GM23338 (cell line): ENCODE data around the gene SLC9A1. TPM values are rescaled to one million over a fixed set of nuclear protein-coding genes. Genes with fewer than 3 reads are reported as not detected.

Experiments used
- ATAC-seq: fragments of 200-7000 bp; cut with Tn5 transposase; 3 replicates; pipeline ENCODE4 v1.9.1; 2020
- DNase-seq: peaks from one replicate; pipeline ENCODE4 v3.0.0-alpha.2; 2015; ENCODE audit warnings: low spot score
- H2AFZ ChIP-seq: fragments of 200-600 bp; sonication (generic); 2 replicates; pipeline ENCODE4 v1.8.0; 2016; ENCODE audit warnings: antibody characterized with exemption, mild to moderate bottlenecking, moderate library complexity
- H3F3A ChIP-seq: fragments of 200-600 bp; sonication (generic); replicated peaks from 2 replicates; pipeline ENCODE4 v1.8.0; 2017; ENCODE audit warnings: antibody characterized with exemption, mixed run types, low read depth
- H3K27ac ChIP-seq: fragments of 200-600 bp; sonication (generic); 2 replicates; pipeline ENCODE4 v1.6.1; 2016; ENCODE audit warnings: low read depth
- H3K27me3 ChIP-seq: fragments of 200-600 bp; sonication (generic); 2 replicates; pipeline ENCODE4 v1.8.0; 2016; ENCODE audit warnings: mild to moderate bottlenecking, mixed run types, moderate library complexity; ENCODE audit not compliant: insufficient read depth
- H3K36me3 ChIP-seq: fragments of 200-600 bp; sonication (generic); 2 replicates; pipeline ENCODE4 v1.8.0; 2016; ENCODE audit warnings: mild to moderate bottlenecking; ENCODE audit not compliant: insufficient read depth
- H3K4me1 ChIP-seq: fragments of 200-600 bp; sonication (generic); 2 replicates; pipeline ENCODE4 v1.8.0; 2016; ENCODE audit warnings: mild to moderate bottlenecking, moderate library complexity; ENCODE audit not compliant: insufficient read depth
- H3K4me2 ChIP-seq: fragments of 200-600 bp; sonication (generic); 2 replicates; pipeline ENCODE4 v1.7.1; 2017; ENCODE audit warnings: mixed run types
- H3K4me3 ChIP-seq: fragments of 200-600 bp; sonication (generic); 2 replicates; pipeline ENCODE4 v1.6.1; 2016; ENCODE audit warnings: mixed run types
- H3K79me2 ChIP-seq: fragments of 200-600 bp; sonication (generic); replicated peaks from 2 replicates; pipeline ENCODE4 v1.8.0; 2017; ENCODE audit warnings: mild to moderate bottlenecking; ENCODE audit not compliant: insufficient read depth
- H3K9me2 ChIP-seq: fragments of 200-600 bp; sonication (generic); 2 replicates; pipeline ENCODE4 v1.8.0; 2017; ENCODE audit not compliant: insufficient read depth
- H4K20me1 ChIP-seq: fragments of 200-600 bp; sonication (generic); replicated peaks from 2 replicates; pipeline ENCODE4 v1.8.0; 2017; ENCODE audit warnings: mild to moderate bottlenecking; ENCODE audit not compliant: insufficient read depth
- H3K27ac Mint-ChIP-seq: 2 replicates; pipeline ENCODE4 v1.8.0; 2020; ENCODE audit warnings: inconsistent platforms, mild to moderate bottlenecking, moderate library complexity, mixed read lengths
- H3K27me3 Mint-ChIP-seq: 3 replicates; pipeline ENCODE4 v1.8.0; 2022; ENCODE audit warnings: low read depth, mild to moderate bottlenecking, moderate library complexity, mixed read lengths, inconsistent platforms; ENCODE audit not compliant: insufficient read depth, poor library complexity
- H3K36me3 Mint-ChIP-seq: 3 replicates; pipeline ENCODE4 v1.8.0; 2021; ENCODE audit warnings: low read depth, mild to moderate bottlenecking, inconsistent platforms, moderate library complexity, mixed read lengths
- H3K4me1 Mint-ChIP-seq: 3 replicates; pipeline ENCODE4 v1.8.0; 2020; ENCODE audit warnings: mild to moderate bottlenecking, inconsistent platforms, mixed read lengths
- H3K4me3 Mint-ChIP-seq: 3 replicates; pipeline ENCODE4 v1.8.0; 2021; ENCODE audit warnings: moderate library complexity, mild to moderate bottlenecking, inconsistent platforms, mixed read lengths
- H3K9me3 Mint-ChIP-seq: 3 replicates; pipeline ENCODE4 v1.8.0; 2020; ENCODE audit warnings: moderate library complexity, mild to moderate bottlenecking, inconsistent platforms, mixed read lengths
- CREB1 ChIP-seq: fragments of 250-450 bp; sonication (Bioruptor Pico); IDR thresholded peaks from 2 replicates; pipeline ENCODE4 v1.5.0; 2020; ENCODE audit warnings: low read depth, mild to moderate bottlenecking, moderate library complexity
- EZH2 ChIP-seq: fragments of 200-600 bp; sonication (generic); IDR thresholded peaks from one replicate; pipeline ENCODE4 v1.8.0; 2017; ENCODE audit warnings: antibody characterized with exemption, mild to moderate bottlenecking, low read depth; ENCODE audit not compliant: unreplicated experiment
- JUNB ChIP-seq: IDR thresholded peaks from one replicate; pipeline ENCODE4 v1.6.1; 2016; ENCODE audit warnings: antibody characterized with exemption; ENCODE audit not compliant: unreplicated experiment
- NANOG ChIP-seq: IDR thresholded peaks from 2 replicates; pipeline ENCODE4 v1.6.1; 2016; ENCODE audit warnings: antibody characterized with exemption, borderline replicate concordance
- POLR2AphosphoS5 ChIP-seq: IDR thresholded peaks from 2 replicates; pipeline ENCODE4 v1.6.1; 2016; ENCODE audit warnings: antibody characterized with exemption, low read depth
- REST ChIP-seq: IDR thresholded peaks from one replicate; pipeline ENCODE4 v1.6.1; 2018; ENCODE audit warnings: antibody characterized with exemption; ENCODE audit not compliant: unreplicated experiment
- polyA plus RNA-seq: library from polyadenylated mRNA; unstranded; fragments of >200 nt; fragmentation: Nextera tagmentation; extraction: Ambion mirVana; gene quantifications from 2 replicates; pipeline ENCODE4 v1.2.1, GENCODE V29; 2016
- total RNA-seq: library from RNA; depleted of rRNA; stranded (reverse); fragments of >200 nt; shearing (Covaris generic); gene quantifications from 2 replicates; pipeline ENCODE4 v1.2.3, GENCODE V29; 2014
- TF ChIP-seq, protein P1 (sequence below), 2 experiments: fragments of 200-600 bp in 1 of 2; sonication (generic) in 1 of 2; conservative IDR thresholded peaks; 2 replicates each; pipeline versions ENCODE4 v1.5.1 to v1.6.1; 2016 to 2017; ENCODE audit warnings: antibody characterized with exemption in 2 of 2, low read depth in 2 of 2, mild to moderate bottlenecking in 2 of 2, moderate library complexity in 1 of 2
- TF ChIP-seq, protein P2 (sequence below): IDR thresholded peaks from 2 replicates; pipeline ENCODE4 v1.6.1; 2016; ENCODE audit warnings: antibody characterized with exemption

Gene SLC9A1
- total and polyA plus RNA-seq, 2 experiments from 2014 or later: 10.4 to 22.3 TPM

DNA sequence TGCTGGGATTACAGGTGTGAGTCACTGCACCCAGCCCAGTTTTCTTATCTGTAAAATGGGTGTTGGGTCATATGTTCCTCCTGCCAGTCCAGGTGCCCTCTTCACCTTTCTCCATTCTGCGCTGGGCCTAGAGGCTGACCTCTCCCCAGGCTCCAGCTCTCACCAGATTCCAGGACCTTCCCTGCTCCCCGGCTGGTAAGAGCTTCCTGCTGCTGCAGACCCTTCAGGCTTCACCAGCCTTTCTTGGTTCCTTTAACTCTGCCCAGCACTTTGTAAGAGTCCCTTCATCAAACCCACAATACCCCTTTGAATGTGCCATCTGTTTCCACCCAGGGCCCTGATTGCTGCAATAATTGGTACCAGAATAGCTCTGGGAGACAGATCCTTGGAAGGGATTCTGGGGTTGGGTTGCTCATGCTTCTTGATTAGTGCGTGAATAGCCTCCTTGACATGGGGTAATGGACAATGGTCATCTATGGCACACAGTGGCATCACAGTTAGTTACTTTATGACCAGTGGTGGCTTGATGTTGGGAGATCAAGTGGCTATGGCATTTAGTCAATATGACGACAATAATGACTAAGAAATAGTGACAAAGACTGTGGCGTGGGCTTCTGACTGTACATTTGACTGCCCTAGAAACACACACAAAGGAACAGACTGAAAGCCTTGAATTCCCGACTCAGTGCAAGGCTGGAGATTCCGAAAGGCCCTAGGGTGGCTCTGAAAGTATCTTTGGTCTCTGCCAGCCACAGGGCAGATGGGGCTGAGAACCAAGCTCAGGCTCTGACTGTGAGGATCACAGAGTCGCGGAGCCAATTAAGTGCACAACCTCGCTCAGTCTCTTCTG lies 67.3 kb downstream of the SLC9A1 start:
- DNase-seq (no peak), ATAC-seq (no peak)
- peaks cover 9% of the 10 kb centered on the region for H3K27me3 Mint-ChIP-seq
- H3K9me3 Mint-ChIP-seq: peaks cover 22% of the 10 kb centered on the region
- Histone ChIP-seq H3F3A (no peaks in the 10 kb centered on the region), H3K36me3 (no peaks in the 10 kb centered on the region), H3K27me3 (no peaks in the 10 kb centered on the region), H3K9me2 (no peaks in the 10 kb centered on the region), H3K27ac (no peak overlapping the region), H3K79me2 (no peaks in the 10 kb centered on the region), H3K4me1 (no peaks in the 10 kb centered on the region), H2AFZ (no peak overlapping the region), H4K20me1 (no peaks in the 10 kb centered on the region), H3K4me2 (no peak overlapping the region), H3K4me3 (no peak overlapping the region)
- no peak overlapping the region for H3K4me3 Mint-ChIP-seq
- no peaks in the 10 kb centered on the region; the same call in 2 of the 3 replicates for H3K36me3 Mint-ChIP-seq
- H3K27ac Mint-ChIP-seq: no peak overlapping the region
- no peak for TF ChIP-seq CREB1 (CRISPR knock-in tag)
- TF ChIP-seq EZH2: no peak
- H3K4me1 Mint-ChIP-seq: no peaks in the 10 kb centered on the region; the same call in 2 of the 3 replicates

DNA sequence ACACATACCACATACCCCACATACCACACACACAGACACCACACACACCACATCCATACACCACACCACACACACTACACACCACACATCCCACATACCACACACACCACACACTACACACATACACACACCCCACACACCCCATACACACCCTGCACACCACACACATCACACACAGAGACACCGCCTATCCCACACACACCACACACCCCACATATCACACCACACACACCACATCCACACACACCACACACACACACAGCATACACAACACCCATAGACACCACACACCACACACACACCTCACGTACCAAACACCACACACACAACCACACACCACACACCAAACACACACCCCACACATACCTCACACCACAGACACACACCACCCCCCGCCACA lies 68.3 kb downstream of the SLC9A1 start:
- Mint-ChIP-seq H3K4me1 (no peaks in the 10 kb centered on the region; the same call in 2 of the 3 replicates), H3K9me3 (peaks cover 19% of the 10 kb centered on the region), H3K36me3 (no peaks in the 10 kb centered on the region; the same call in 2 of the 3 replicates), H3K27ac (no peak overlapping the region), H3K27me3 (peaks cover 9% of the 10 kb centered on the region), H3K4me3 (no peak overlapping the region)
- H3K9me2 ChIP-seq: no peaks in the 10 kb centered on the region
- H3K4me2 ChIP-seq: no peak overlapping the region
- H2AFZ ChIP-seq: no peak overlapping the region
- H3K27ac ChIP-seq: no peak overlapping the region
- no peaks in the 10 kb centered on the region for H3K79me2 ChIP-seq
- DNase-seq (no peak), ATAC-seq (no peak)
- TF ChIP-seq JUNB (no peak), REST (no peak), NANOG (no peak), CREB1 (CRISPR knock-in tag) (no peak), POLR2AphosphoS5 (no peak)
- TF ChIP-seq, protein P1, sequence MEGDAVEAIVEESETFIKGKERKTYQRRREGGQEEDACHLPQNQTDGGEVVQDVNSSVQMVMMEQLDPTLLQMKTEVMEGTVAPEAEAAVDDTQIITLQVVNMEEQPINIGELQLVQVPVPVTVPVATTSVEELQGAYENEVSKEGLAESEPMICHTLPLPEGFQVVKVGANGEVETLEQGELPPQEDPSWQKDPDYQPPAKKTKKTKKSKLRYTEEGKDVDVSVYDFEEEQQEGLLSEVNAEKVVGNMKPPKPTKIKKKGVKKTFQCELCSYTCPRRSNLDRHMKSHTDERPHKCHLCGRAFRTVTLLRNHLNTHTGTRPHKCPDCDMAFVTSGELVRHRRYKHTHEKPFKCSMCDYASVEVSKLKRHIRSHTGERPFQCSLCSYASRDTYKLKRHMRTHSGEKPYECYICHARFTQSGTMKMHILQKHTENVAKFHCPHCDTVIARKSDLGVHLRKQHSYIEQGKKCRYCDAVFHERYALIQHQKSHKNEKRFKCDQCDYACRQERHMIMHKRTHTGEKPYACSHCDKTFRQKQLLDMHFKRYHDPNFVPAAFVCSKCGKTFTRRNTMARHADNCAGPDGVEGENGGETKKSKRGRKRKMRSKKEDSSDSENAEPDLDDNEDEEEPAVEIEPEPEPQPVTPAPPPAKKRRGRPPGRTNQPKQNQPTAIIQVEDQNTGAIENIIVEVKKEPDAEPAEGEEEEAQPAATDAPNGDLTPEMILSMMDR (conservative IDR thresholded peaks at IDR 0.05; ENCODE audit: low read depth in 2 of 2): no peak
- TF ChIP-seq, protein P2, sequence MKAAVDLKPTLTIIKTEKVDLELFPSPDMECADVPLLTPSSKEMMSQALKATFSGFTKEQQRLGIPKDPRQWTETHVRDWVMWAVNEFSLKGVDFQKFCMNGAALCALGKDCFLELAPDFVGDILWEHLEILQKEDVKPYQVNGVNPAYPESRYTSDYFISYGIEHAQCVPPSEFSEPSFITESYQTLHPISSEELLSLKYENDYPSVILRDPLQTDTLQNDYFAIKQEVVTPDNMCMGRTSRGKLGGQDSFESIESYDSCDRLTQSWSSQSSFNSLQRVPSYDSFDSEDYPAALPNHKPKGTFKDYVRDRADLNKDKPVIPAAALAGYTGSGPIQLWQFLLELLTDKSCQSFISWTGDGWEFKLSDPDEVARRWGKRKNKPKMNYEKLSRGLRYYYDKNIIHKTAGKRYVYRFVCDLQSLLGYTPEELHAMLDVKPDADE: no peak
- no peaks in the 10 kb centered on the region for H4K20me1 ChIP-seq
- H3K36me3 ChIP-seq: no peaks in the 10 kb centered on the region
- H3F3A ChIP-seq: no peaks in the 10 kb centered on the region
- no peaks in the 10 kb centered on the region for H3K4me1 ChIP-seq
- H3K27me3 ChIP-seq: no peaks in the 10 kb centered on the region
- no peak overlapping the region for H3K4me3 ChIP-seq
